ENCODE data around the gene EHF. TPM values are rescaled to one million over a fixed set of nuclear protein-coding genes. Genes with fewer than 3 reads are reported as not detected.

EHF gene
- polyA plus RNA-seq, 1 donor from 2014 or later = 0.17 TPM

DNA sequence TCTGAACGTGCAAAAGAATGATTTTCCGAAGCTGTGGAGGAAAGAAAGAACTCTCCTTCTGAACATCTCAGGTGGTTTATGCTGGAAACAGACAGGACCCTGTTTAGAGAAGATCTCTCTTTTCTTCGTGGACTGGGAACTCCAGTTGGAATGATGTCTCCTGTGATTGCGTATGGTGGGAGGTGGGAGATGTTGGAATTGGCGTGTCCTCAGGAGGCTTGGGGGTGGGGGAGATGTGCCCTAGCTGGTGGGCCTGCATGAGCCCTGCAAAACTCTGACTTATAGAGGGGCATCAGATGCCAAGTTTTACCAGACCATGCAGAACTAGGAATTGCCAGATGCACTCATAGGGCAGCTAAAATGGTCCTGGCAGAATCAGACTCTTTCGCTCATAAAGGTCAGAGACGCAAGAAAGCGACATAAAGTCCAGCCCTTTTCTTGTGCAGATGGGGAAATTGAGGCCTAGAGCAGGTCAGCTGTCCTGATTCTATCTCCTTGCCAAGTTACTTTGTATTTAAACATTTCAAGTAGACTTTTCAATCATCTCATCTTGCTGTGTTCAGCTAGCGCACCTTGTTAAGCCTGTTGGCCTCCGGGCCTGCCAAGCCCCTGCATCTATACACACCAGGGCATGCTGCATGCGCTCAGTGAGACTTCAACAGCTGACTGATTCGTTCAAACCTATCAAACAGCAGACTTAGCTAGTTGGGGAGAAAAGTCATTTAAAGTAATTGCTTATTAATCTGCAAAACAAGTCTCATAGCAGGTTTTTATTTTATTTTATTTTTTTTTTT lies 34.2 kb upstream of the EHF start:
- TF ChIP-seq CTCF (IDR thresholded peaks at IDR 0.05; ENCODE audit: poor library complexity, severe bottlenecking) (peak; percentile 41), POLR2AphosphoS5 (IDR thresholded peaks at IDR 0.05) (no peak)
- H3K27ac ChIP-seq (ENCODE audit: low read length) = no peak overlapping the region
- no peaks in the 10 kb centered on the region for H3K9me3 ChIP-seq (ENCODE audit: low read length)
- no peaks in the 10 kb centered on the region for H3K79me2 ChIP-seq (replicated peaks; ENCODE audit: insufficient read depth, low read length)
- no peaks in the 10 kb centered on the region for H3K36me3 ChIP-seq (ENCODE audit: insufficient read depth, low read length)
- H3K9me2 ChIP-seq (ENCODE audit: insufficient read depth, low read length) = no peaks in the 10 kb centered on the region
- no peaks in the 10 kb centered on the region for H4K20me1 ChIP-seq (ENCODE audit: insufficient read depth)
- no peaks in the 10 kb centered on the region for H3K27me3 ChIP-seq (ENCODE audit: insufficient read depth, low read depth, low read length)
- H3K4me2 ChIP-seq (ENCODE audit: low read length) = no peak overlapping the region
- H2AFZ ChIP-seq (ENCODE audit: low read depth, low read length) = no peak overlapping the region
- no peak overlapping the region for H3K4me3 ChIP-seq (ENCODE audit: low read length)
- no peak overlapping the region for H3K9ac ChIP-seq (ENCODE audit: low read length)
- no peaks in the 10 kb centered on the region for H3F3A ChIP-seq (ENCODE audit: insufficient read depth, low read length, poor library complexity, severe bottlenecking)

- H3K9me3 ChIP-seq (ENCODE audit: low read length) = no peaks in the 10 kb centered on the region
Measured at GRCh38 chr11:34587282-34587677, 33.6 kb upstream of the EHF start.

More at GRCh38 chr11:34587282-34587677, 33.6 kb upstream of the EHF start:
- Histone ChIP-seq H3K4me2 (ENCODE audit: low read length) (no peak overlapping the region), H3F3A (ENCODE audit: insufficient read depth, low read length, poor library complexity, severe bottlenecking) (no peaks in the 10 kb centered on the region), H2AFZ (ENCODE audit: low read depth, low read length) (no peak overlapping the region), H3K4me3 (ENCODE audit: low read length) (no peak overlapping the region), H3K27ac (ENCODE audit: low read length) (no peak overlapping the region), H3K9me2 (ENCODE audit: insufficient read depth, low read length) (no peaks in the 10 kb centered on the region), H4K20me1 (ENCODE audit: insufficient read depth) (no peaks in the 10 kb centered on the region), H3K27me3 (ENCODE audit: insufficient read depth, low read depth, low read length) (no peaks in the 10 kb centered on the region), H3K9ac (ENCODE audit: low read length) (no peak overlapping the region), H3K79me2 (replicated peaks; ENCODE audit: insufficient read depth, low read length) (no peaks in the 10 kb centered on the region), H3K36me3 (ENCODE audit: insufficient read depth, low read length) (no peaks in the 10 kb centered on the region)
- no peak for TF ChIP-seq EP300 (conservative IDR thresholded peaks at IDR 0.05; ENCODE audit: poor library complexity, severe bottlenecking)
- TF ChIP-seq MXI1 (conservative IDR thresholded peaks at IDR 0.05; ENCODE audit: poor library complexity, severe bottlenecking) = no peak
- no peak for TF ChIP-seq POLR2AphosphoS5 (IDR thresholded peaks at IDR 0.05)
- TF ChIP-seq RAD21 (conservative IDR thresholded peaks at IDR 0.05) = no peak
- TF ChIP-seq CTCF (IDR thresholded peaks at IDR 0.05; ENCODE audit: poor library complexity, severe bottlenecking) = no peak
- TF ChIP-seq TAF1 (IDR thresholded peaks at IDR 0.05; ENCODE audit: low read depth) = no peak
- TF ChIP-seq, protein P1, sequence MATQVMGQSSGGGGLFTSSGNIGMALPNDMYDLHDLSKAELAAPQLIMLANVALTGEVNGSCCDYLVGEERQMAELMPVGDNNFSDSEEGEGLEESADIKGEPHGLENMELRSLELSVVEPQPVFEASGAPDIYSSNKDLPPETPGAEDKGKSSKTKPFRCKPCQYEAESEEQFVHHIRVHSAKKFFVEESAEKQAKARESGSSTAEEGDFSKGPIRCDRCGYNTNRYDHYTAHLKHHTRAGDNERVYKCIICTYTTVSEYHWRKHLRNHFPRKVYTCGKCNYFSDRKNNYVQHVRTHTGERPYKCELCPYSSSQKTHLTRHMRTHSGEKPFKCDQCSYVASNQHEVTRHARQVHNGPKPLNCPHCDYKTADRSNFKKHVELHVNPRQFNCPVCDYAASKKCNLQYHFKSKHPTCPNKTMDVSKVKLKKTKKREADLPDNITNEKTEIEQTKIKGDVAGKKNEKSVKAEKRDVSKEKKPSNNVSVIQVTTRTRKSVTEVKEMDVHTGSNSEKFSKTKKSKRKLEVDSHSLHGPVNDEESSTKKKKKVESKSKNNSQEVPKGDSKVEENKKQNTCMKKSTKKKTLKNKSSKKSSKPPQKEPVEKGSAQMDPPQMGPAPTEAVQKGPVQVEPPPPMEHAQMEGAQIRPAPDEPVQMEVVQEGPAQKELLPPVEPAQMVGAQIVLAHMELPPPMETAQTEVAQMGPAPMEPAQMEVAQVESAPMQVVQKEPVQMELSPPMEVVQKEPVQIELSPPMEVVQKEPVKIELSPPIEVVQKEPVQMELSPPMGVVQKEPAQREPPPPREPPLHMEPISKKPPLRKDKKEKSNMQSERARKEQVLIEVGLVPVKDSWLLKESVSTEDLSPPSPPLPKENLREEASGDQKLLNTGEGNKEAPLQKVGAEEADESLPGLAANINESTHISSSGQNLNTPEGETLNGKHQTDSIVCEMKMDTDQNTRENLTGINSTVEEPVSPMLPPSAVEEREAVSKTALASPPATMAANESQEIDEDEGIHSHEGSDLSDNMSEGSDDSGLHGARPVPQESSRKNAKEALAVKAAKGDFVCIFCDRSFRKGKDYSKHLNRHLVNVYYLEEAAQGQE (IDR thresholded peaks at IDR 0.05; ENCODE audit: borderline replicate concordance) = no peak
- no peak for TF ChIP-seq EZH2 (IDR thresholded peaks at IDR 0.05; ENCODE audit: borderline replicate concordance, insufficient read depth, low read length, poor library complexity, severe bottlenecking)
- TF ChIP-seq SMC3 (conservative IDR thresholded peaks at IDR 0.05; ENCODE audit: poor library complexity) = no peak
